Measurements from ENCODE around the gene ZNF714.
"Not testable (repeated sequence)": the region's sequence is repeated elsewhere in the genome, so short reads cannot be mapped to it uniquely, and the experiment has no call there.

ZNF714 gene

GRCh38 chr19:21133633-21134032 is 51.6 kb downstream of the ZNF714 start:
- DNase-seq: no peak

DNA sequence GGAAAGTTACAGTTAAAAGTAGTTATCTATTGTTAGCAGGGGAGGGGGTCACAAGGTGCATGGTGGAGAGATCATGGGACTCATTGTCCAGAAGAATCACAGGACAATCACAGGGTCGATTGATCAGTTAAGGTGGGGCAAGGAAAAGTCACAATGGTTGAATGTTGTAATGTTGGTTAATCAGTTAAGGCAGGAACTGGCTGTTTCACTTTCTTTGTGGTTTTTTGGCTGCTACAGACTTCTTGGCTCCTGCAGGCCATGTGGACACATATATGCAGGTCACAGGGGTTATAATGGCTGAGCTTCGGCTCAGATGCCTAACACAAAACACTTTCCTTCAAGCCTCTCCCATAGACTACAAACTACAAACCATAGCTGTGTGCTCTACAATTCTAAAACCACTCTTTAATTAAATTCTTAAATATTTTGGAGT is 52.9 kb downstream of the ZNF714 start:
- DNase-seq: no peak

- DNase-seq: no peak
Measured at GRCh38 chr19:21135433-21135832, 53.4 kb downstream of the ZNF714 start.

DNA sequence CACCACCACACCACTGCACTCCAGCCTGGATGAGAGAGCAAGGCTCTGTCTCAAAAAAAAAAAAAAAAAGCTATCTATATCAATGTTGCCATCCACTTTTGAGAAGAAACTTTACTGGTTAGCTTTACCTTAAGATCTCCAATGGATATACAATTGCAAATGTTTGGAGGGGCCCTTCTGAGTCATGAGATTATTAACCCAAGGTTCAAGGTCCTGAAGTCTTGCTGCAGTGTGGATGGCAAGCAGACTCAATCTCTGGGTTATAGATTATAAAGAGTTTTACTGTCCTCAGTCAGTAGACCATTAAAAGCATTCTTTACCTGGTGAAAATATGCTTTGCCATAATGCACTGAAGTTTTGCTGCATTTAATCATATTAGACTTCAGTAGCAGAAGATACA is 56.1 kb downstream of the ZNF714 start:
- no peak for DNase-seq

DNA sequence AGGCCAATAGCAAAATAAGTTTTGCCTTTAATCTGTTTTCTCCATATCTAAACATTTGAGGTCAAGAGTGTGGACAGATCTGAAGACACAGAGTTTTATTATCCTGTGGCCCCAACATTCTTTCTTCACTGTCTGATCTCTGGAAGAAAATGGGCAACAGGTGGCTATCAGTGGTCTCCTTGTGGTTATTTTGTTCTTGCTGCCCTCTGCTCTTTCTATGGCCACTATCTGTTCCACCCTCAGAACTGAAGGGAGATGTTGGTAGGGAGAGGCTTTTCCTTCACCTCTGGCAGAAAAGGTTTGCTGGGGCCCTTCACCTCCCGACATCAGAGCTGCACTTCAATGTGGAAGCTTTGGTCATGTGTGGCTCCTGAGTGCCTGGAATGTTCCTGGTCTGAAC is 59.0 kb downstream of the ZNF714 start:
- DNase-seq: not testable (repeated sequence)

DNA sequence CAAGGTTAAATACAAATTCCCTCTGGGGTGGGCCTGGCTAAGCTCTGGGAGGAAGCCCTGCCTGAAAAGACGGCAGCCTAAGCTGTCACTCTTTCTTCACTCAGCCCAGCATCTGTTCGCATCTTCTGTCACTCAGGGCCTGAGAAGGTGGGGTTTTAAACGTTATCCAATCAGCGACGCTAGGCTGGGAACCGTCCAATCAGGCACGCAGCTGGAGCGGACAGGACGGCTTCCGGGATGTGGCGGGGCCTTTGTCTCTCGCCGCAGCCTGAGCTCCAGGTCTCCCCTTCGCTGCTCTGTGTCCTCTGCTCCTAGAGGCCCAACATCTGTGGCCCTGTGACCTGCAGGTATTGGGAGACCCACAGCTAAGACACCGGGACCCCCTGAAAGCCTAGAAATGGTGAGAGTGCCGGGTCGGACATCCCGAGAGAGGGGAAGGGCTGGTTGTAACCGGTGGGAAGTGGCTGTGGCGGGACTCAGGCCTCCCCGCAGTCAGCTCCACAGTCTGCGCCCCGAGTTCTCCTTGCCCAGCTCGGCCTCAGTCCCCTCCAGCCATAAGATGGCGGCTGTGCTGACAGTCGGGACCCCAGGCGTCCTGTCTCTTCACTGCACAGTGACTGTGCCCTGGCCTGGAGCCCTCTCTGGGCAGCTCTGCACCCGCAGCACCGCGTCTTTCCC is 59.9 kb downstream of the ZNF714 start, which contains the start of gene ZNF431:
TSS of gene ZNF431 (plus strand) at position 254 of the 678 bp plus-strand sequence. CDS start at position 398, 144 bp downstream.
- peak; percentile 80 to 84 for DNase-seq

GRCh38 chr19:21143428-21143827 is 61.4 kb downstream of the ZNF714 start:
- DNase-seq: no peak

GRCh38 chr19:21143854-21144253 is 61.9 kb downstream of the ZNF714 start:
- DNase-seq: no peak

DNA sequence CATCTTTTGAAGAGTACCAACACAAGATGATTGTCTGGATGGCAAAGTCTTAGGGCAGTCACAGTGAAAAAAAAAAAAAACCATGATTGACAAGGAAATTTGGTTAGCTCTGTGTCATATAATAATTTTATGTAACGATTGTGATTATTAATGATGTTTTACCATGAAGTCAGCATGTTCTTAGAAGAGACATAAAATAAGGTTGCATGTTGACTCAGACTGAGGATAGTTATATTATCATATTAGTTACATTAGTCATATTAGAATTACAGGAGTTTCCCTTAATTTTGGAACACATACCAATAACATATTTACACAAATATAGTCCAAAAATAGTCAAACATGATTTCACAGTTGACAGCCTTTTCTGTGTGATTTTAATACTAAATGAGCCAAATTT is 65.5 kb downstream of the ZNF714 start:
- DNase-seq: no peak

- no peak for DNase-seq
Measured at GRCh38 chr19:21148681-21149080, 66.7 kb downstream of the ZNF714 start.

- no peak for DNase-seq
Measured at GRCh38 chr19:21149877-21150276, 67.9 kb downstream of the ZNF714 start.

GRCh38 chr19:21151460-21151859 is 69.5 kb downstream of the ZNF714 start:
- no peak for DNase-seq

GRCh38 chr19:21158523-21159135 is 76.6 kb downstream of the ZNF714 start:
- no peak for DNase-seq

GRCh38 chr19:21164541-21164940 is 82.5 kb downstream of the ZNF714 start:
- no peak for DNase-seq

GRCh38 chr19:21166436-21166835 is 84.4 kb downstream of the ZNF714 start:
- DNase-seq: no peak
